ENCODE data around the gene RALGAPA2.
A peak's percentile ranks its signal among the peaks of the same experiment; 100 is the strongest.

Gene RALGAPA2

GRCh38 chr20:20368418-20369249 is 343.8 kb downstream of the RALGAPA2 start:
- H3K4me1 ChIP-seq (ENCODE audit: control insufficient read depth, insufficient read depth, low read length): peaks cover 8% of the 10 kb centered on the region
- no peaks in the 10 kb centered on the region for H3K36me3 ChIP-seq (ENCODE audit: control insufficient read depth, insufficient read depth, low read length, severe bottlenecking)
- no peak overlapping the region for H3K4me3 ChIP-seq (ENCODE audit: low read length)
- peaks cover 62% of the 10 kb centered on the region for H3K27me3 ChIP-seq (replicated peaks; ENCODE audit: control insufficient read depth, insufficient read depth, low read length)
- peak; percentile 29 for DNase-seq (ENCODE audit: low read depth)
- no peaks in the 10 kb centered on the region for H3K9me3 ChIP-seq (ENCODE audit: control insufficient read depth, low read length)
- H3K9ac ChIP-seq (ENCODE audit: low read length): no peak overlapping the region

- no peak for DNase-seq (ENCODE audit: low read depth)
- no peaks in the 10 kb centered on the region for H3K9me3 ChIP-seq (ENCODE audit: control insufficient read depth, low read length)
- peaks cover 60% of the 10 kb centered on the region for H3K27me3 ChIP-seq (replicated peaks; ENCODE audit: control insufficient read depth, insufficient read depth, low read length)
- no peaks in the 10 kb centered on the region for H3K36me3 ChIP-seq (ENCODE audit: control insufficient read depth, insufficient read depth, low read length, severe bottlenecking)
- no peak within 1 kb of the TSS for H3K9ac ChIP-seq (ENCODE audit: low read length)
- no peak within 1 kb of the TSS for H3K4me3 ChIP-seq (ENCODE audit: low read length)
- peaks cover 7% of the 10 kb centered on the region for H3K4me1 ChIP-seq (ENCODE audit: control insufficient read depth, insufficient read depth, low read length)
Measured at GRCh38 chr20:20367575-20368417, 344.6 kb downstream of the RALGAPA2 start, which contains the start of gene INSM1. TSS of gene INSM1 (plus strand) at chr20:20368104. CDS start at chr20:20368268, 164 bp downstream.

- Histone ChIP-seq H3K4me1 (ENCODE audit: control insufficient read depth, insufficient read depth, low read length) (peaks cover 4% of the 10 kb centered on the region), H3K27me3 (replicated peaks; ENCODE audit: control insufficient read depth, insufficient read depth, low read length) (peaks cover 61% of the 10 kb centered on the region), H3K36me3 (ENCODE audit: control insufficient read depth, insufficient read depth, low read length, severe bottlenecking) (no peaks in the 10 kb centered on the region), H3K9me3 (ENCODE audit: control insufficient read depth, low read length) (no peaks in the 10 kb centered on the region), H3K4me3 (ENCODE audit: low read length) (no peak overlapping the region), H3K9ac (ENCODE audit: low read length) (no peak overlapping the region)
- DNase-seq (ENCODE audit: low read depth): no peak
Measured at GRCh38 chr20:20366876-20367574, 345.4 kb downstream of the RALGAPA2 start.

- Histone ChIP-seq H3K4me3 (ENCODE audit: low read length) (no peak overlapping the region), H3K9me3 (ENCODE audit: control insufficient read depth, low read length) (no peaks in the 10 kb centered on the region), H3K4me1 (ENCODE audit: control insufficient read depth, insufficient read depth, low read length) (peaks cover 4% of the 10 kb centered on the region), H3K9ac (ENCODE audit: low read length) (no peak overlapping the region), H3K27me3 (replicated peaks; ENCODE audit: control insufficient read depth, insufficient read depth, low read length) (peaks cover 61% of the 10 kb centered on the region), H3K36me3 (ENCODE audit: control insufficient read depth, insufficient read depth, low read length, severe bottlenecking) (no peaks in the 10 kb centered on the region)
- no peak for DNase-seq (ENCODE audit: low read depth)
Measured at GRCh38 chr20:20366551-20366875, 345.9 kb downstream of the RALGAPA2 start.

GRCh38 chr20:20365480-20366161 is 346.8 kb downstream of the RALGAPA2 start:
- Histone ChIP-seq H3K36me3 (ENCODE audit: control insufficient read depth, insufficient read depth, low read length, severe bottlenecking) (no peaks in the 10 kb centered on the region), H3K9me3 (ENCODE audit: control insufficient read depth, low read length) (no peaks in the 10 kb centered on the region), H3K27me3 (replicated peaks; ENCODE audit: control insufficient read depth, insufficient read depth, low read length) (peaks cover 61% of the 10 kb centered on the region), H3K4me1 (ENCODE audit: control insufficient read depth, insufficient read depth, low read length) (peaks cover 4% of the 10 kb centered on the region), H3K9ac (ENCODE audit: low read length) (no peak overlapping the region), H3K4me3 (ENCODE audit: low read length) (no peak overlapping the region)
- DNase-seq (ENCODE audit: low read depth): no peak

GRCh38 chr20:20364593-20365479 is 347.6 kb downstream of the RALGAPA2 start:
- Histone ChIP-seq H3K4me1 (ENCODE audit: control insufficient read depth, insufficient read depth, low read length) (peaks cover 5% of the 10 kb centered on the region), H3K9ac (ENCODE audit: low read length) (no peak overlapping the region), H3K27me3 (replicated peaks; ENCODE audit: control insufficient read depth, insufficient read depth, low read length) (peaks cover 54% of the 10 kb centered on the region), H3K4me3 (ENCODE audit: low read length) (no peak overlapping the region), H3K9me3 (ENCODE audit: control insufficient read depth, low read length) (no peaks in the 10 kb centered on the region), H3K36me3 (ENCODE audit: control insufficient read depth, insufficient read depth, low read length, severe bottlenecking) (no peaks in the 10 kb centered on the region)
- no peak for DNase-seq (ENCODE audit: low read depth)

- Histone ChIP-seq H3K9ac (ENCODE audit: low read length) (no peak overlapping the region), H3K27me3 (replicated peaks; ENCODE audit: control insufficient read depth, insufficient read depth, low read length) (peaks cover 55% of the 10 kb centered on the region), H3K4me1 (ENCODE audit: control insufficient read depth, insufficient read depth, low read length) (peaks cover 4% of the 10 kb centered on the region), H3K4me3 (ENCODE audit: low read length) (no peak overlapping the region), H3K9me3 (ENCODE audit: control insufficient read depth, low read length) (no peaks in the 10 kb centered on the region), H3K36me3 (ENCODE audit: control insufficient read depth, insufficient read depth, low read length, severe bottlenecking) (no peaks in the 10 kb centered on the region)
- no peak for DNase-seq (ENCODE audit: low read depth)
Measured at GRCh38 chr20:20363799-20364592, 348.4 kb downstream of the RALGAPA2 start.

- Histone ChIP-seq H3K9ac (ENCODE audit: low read length) (no peak overlapping the region), H3K36me3 (ENCODE audit: control insufficient read depth, insufficient read depth, low read length, severe bottlenecking) (no peaks in the 10 kb centered on the region)
Measured at GRCh38 chr20:20363434-20363798, 349.0 kb downstream of the RALGAPA2 start.

GRCh38 chr20:20362774-20363433 is 349.5 kb downstream of the RALGAPA2 start:
- no peaks in the 10 kb centered on the region for H3K9me3 ChIP-seq (ENCODE audit: control insufficient read depth, low read length)
- DNase-seq (ENCODE audit: low read depth): no peak
- peaks cover 4% of the 10 kb centered on the region for H3K4me1 ChIP-seq (ENCODE audit: control insufficient read depth, insufficient read depth, low read length)
- peaks cover 61% of the 10 kb centered on the region for H3K27me3 ChIP-seq (replicated peaks; ENCODE audit: control insufficient read depth, insufficient read depth, low read length)
- H3K36me3 ChIP-seq (ENCODE audit: control insufficient read depth, insufficient read depth, low read length, severe bottlenecking): no peaks in the 10 kb centered on the region
- H3K9ac ChIP-seq (ENCODE audit: low read length): no peak overlapping the region
- H3K4me3 ChIP-seq (ENCODE audit: low read length): no peak overlapping the region

More at GRCh38 chr20:20363434-20363798, 349.0 kb downstream of the RALGAPA2 start:
- Histone ChIP-seq H3K4me1 (ENCODE audit: control insufficient read depth, insufficient read depth, low read length) (peaks cover 4% of the 10 kb centered on the region), H3K9me3 (ENCODE audit: control insufficient read depth, low read length) (no peaks in the 10 kb centered on the region), H3K4me3 (ENCODE audit: low read length) (no peak overlapping the region), H3K27me3 (replicated peaks; ENCODE audit: control insufficient read depth, insufficient read depth, low read length) (peaks cover 61% of the 10 kb centered on the region)
- no peak for DNase-seq (ENCODE audit: low read depth)
